GM12892 (cell line): ENCODE results near the gene SPACA1.

Source experiments
- POLR2A ChIP-seq: IDR thresholded peaks from 2 replicates; pipeline ENCODE4 v1.6.1; 2011; ENCODE audit warnings: low read depth, low read length, control low read depth
- POLR2AphosphoS5 ChIP-seq: IDR thresholded peaks from 2 replicates; pipeline ENCODE4 v1.6.1; 2011; ENCODE audit warnings: low read depth, low read length, control low read depth

DNA sequence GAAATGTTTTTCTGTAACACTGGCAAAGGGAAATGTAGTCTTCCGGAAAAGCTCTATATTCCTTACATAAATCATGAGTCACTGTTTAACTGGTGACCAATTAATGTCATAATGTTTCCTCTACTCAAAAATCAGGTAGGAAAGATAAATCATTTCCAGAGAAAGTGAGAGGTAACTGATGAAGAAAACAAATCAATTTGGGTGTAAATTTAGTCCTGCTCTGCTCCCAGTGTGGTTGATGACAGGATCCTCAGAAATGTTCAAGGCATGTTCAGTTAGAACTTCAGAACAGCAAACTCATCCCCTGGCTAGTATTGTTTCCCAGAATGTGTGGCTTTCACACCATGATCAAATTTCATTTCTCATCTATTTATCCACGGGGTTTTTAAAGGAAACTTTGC lies 38.8 kb upstream of the SPACA1 start:
- TF ChIP-seq POLR2A = no peak
- TF ChIP-seq POLR2AphosphoS5 = no peak
